Neural cell (in vitro differentiated cells): ENCODE data around the gene POLN. TPM values are rescaled to one million over a fixed set of nuclear protein-coding genes. Genes with fewer than 3 reads are reported as not detected.

Source experiments
- H2AFZ ChIP-seq: fragments of 200-600, 300-800 bp; sonication (generic), shearing (Covaris generic); 2 replicates; pipeline ENCODE4 v1.6.0; 2014; ENCODE audit warnings: low read depth, mild to moderate bottlenecking, antibody characterized with exemption, low read length, moderate library complexity
- H3F3A ChIP-seq: fragments of 200-600 bp; shearing (Covaris generic); 2 replicates; pipeline ENCODE4 v1.6.1; 2016; ENCODE audit warnings: mild to moderate bottlenecking, moderate library complexity, mixed read lengths, antibody characterized with exemption, low read length; ENCODE audit not compliant: insufficient read depth, poor library complexity, severe bottlenecking
- H3K27ac ChIP-seq: fragments of 200-600, 300-800 bp; sonication (generic), shearing (Covaris generic); 2 replicates; pipeline ENCODE4 v1.5.1; 2014; ENCODE audit warnings: mild to moderate bottlenecking, low read length, moderate library complexity
- H3K27me3 ChIP-seq: fragments of 300-800, 200-600 bp; sonication (generic), shearing (Covaris generic); 2 replicates; pipeline ENCODE4 v1.6.0; 2014; ENCODE audit warnings: mild to moderate bottlenecking, low read depth, low read length, moderate library complexity; ENCODE audit not compliant: insufficient read depth
- H3K36me3 ChIP-seq: fragments of 300-800, 200-600 bp; sonication (generic), shearing (Covaris generic); 2 replicates; pipeline ENCODE4 v1.5.1; 2014; ENCODE audit warnings: mild to moderate bottlenecking, antibody characterized with exemption, low read length, moderate library complexity; ENCODE audit not compliant: insufficient read depth
- H3K4me2 ChIP-seq: fragments of 300-800, 200-600 bp; sonication (generic), shearing (Covaris generic); 2 replicates; pipeline ENCODE4 v1.6.0; 2014; ENCODE audit warnings: mild to moderate bottlenecking, low read length
- H3K4me3 ChIP-seq: fragments of 300-800, 200-600 bp; sonication (generic), shearing (Covaris generic); 2 replicates; pipeline ENCODE4 v1.5.1; 2014; ENCODE audit warnings: mild to moderate bottlenecking, low read length, moderate library complexity
- H3K79me2 ChIP-seq: fragments of 200-600 bp; shearing (Covaris generic); replicated peaks from 2 replicates; pipeline ENCODE4 v1.6.0; 2014; ENCODE audit warnings: mild to moderate bottlenecking, low read length, moderate library complexity; ENCODE audit not compliant: insufficient read depth
- H3K9ac ChIP-seq: fragments of 300-800, 200-600 bp; sonication (generic), shearing (Covaris generic); 2 replicates; pipeline ENCODE4 v1.6.1; 2016; ENCODE audit warnings: mild to moderate bottlenecking, low read length, mixed read lengths
- H3K9me2 ChIP-seq: fragments of 200-600 bp; shearing (Covaris generic); 2 replicates; pipeline ENCODE4 v1.6.1; 2016; ENCODE audit warnings: mild to moderate bottlenecking, low read length, mixed read lengths; ENCODE audit not compliant: insufficient read depth
- H3K9me3 ChIP-seq: fragments of 200-600, 300-800 bp; sonication (generic), shearing (Covaris generic); 2 replicates; pipeline ENCODE4 v1.6.1; 2016; ENCODE audit warnings: mild to moderate bottlenecking, mixed run types, low read length, moderate library complexity, mixed read lengths
- H4K20me1 ChIP-seq: fragments of 200-600 bp; shearing (Covaris generic); 2 replicates; pipeline ENCODE4 v1.6.1; 2016; ENCODE audit warnings: mild to moderate bottlenecking, mixed run types; ENCODE audit not compliant: insufficient read depth
- CTCF ChIP-seq: fragments of 450-650 bp; IDR thresholded peaks from 2 replicates; pipeline ENCODE4 v1.5.1; 2014; ENCODE audit warnings: antibody characterized with exemption, mild to moderate bottlenecking, moderate library complexity; ENCODE audit not compliant: poor library complexity, severe bottlenecking
- EP300 ChIP-seq: fragments of 450-650 bp; conservative IDR thresholded peaks from 2 replicates; pipeline ENCODE4 v1.6.1; 2014; ENCODE audit warnings: antibody characterized with exemption, mild to moderate bottlenecking, moderate library complexity; ENCODE audit not compliant: poor library complexity, severe bottlenecking
- EZH2 ChIP-seq: fragments of 200-600, 300-800 bp; shearing (Covaris generic), sonication (generic); IDR thresholded peaks from 2 replicates; pipeline ENCODE4 v1.6.1; 2014; ENCODE audit warnings: antibody characterized with exemption, low read length, borderline replicate concordance, mild to moderate bottlenecking; ENCODE audit not compliant: insufficient read depth, poor library complexity, severe bottlenecking
- MXI1 ChIP-seq: fragments of 450-650 bp; conservative IDR thresholded peaks from 2 replicates; pipeline ENCODE4 v1.6.1; 2014; ENCODE audit warnings: antibody characterized with exemption, mild to moderate bottlenecking; ENCODE audit not compliant: poor library complexity, severe bottlenecking
- POLR2AphosphoS5 ChIP-seq: IDR thresholded peaks from 2 replicates; pipeline ENCODE4 v1.6.1; 2012
- RAD21 ChIP-seq: fragments of 450-650 bp; conservative IDR thresholded peaks from 2 replicates; pipeline ENCODE4 v1.6.1; 2014; ENCODE audit warnings: antibody characterized with exemption, mild to moderate bottlenecking, moderate library complexity
- REST ChIP-seq: IDR thresholded peaks from 2 replicates; pipeline ENCODE4 v1.6.1; 2012; ENCODE audit warnings: borderline replicate concordance
- SMC3 ChIP-seq: fragments of 450-650 bp; conservative IDR thresholded peaks from 2 replicates; pipeline ENCODE4 v1.6.1; 2014; ENCODE audit warnings: antibody characterized with exemption, mild to moderate bottlenecking, moderate library complexity; ENCODE audit not compliant: poor library complexity
- TAF1 ChIP-seq: IDR thresholded peaks from 2 replicates; pipeline ENCODE4 v1.6.1; 2012; ENCODE audit warnings: low read depth
- polyA plus RNA-seq: library from polyadenylated mRNA; depleted of rRNA; stranded (reverse); fragments of >200 nt; gene quantifications from 2 replicates; pipeline ENCODE4 v1.2.3, GENCODE V29; 2014

Gene POLN
- polyA plus RNA-seq, 1 donor from 2014 or later = 1.1 TPM

GRCh38 chr4:2270341-2271165, 28.6 kb upstream of the POLN start:
- H3F3A ChIP-seq = no peaks in the 10 kb centered on the region
- no peak overlapping the region for H3K9ac ChIP-seq
- no peak for TF ChIP-seq POLR2AphosphoS5
- TF ChIP-seq MXI1 = no peak
- no peak for TF ChIP-seq RAD21
- no peak for TF ChIP-seq EZH2
- TF ChIP-seq CTCF = no peak
- TF ChIP-seq TAF1 = no peak
- TF ChIP-seq EP300 = no peak
- TF ChIP-seq SMC3 = no peak
- no peak for TF ChIP-seq REST
- no peak overlapping the region for H3K4me2 ChIP-seq
- H3K9me2 ChIP-seq = no peaks in the 10 kb centered on the region
- H3K4me3 ChIP-seq = no peak overlapping the region
- H4K20me1 ChIP-seq = no peaks in the 10 kb centered on the region
- no peaks in the 10 kb centered on the region for H3K27me3 ChIP-seq
- H2AFZ ChIP-seq = no peak overlapping the region
- H3K36me3 ChIP-seq = no peaks in the 10 kb centered on the region
- no peak overlapping the region for H3K27ac ChIP-seq
- H3K79me2 ChIP-seq = no peaks in the 10 kb centered on the region
- no peaks in the 10 kb centered on the region for H3K9me3 ChIP-seq

- Histone ChIP-seq H3K79me2 (no peaks in the 10 kb centered on the region), H3K27ac (no peak overlapping the region), H3K9ac (no peak overlapping the region), H3K4me2 (no peak overlapping the region), H4K20me1 (no peaks in the 10 kb centered on the region), H3K9me2 (no peaks in the 10 kb centered on the region), H3K36me3 (no peaks in the 10 kb centered on the region), H3K9me3 (no peaks in the 10 kb centered on the region), H3F3A (no peaks in the 10 kb centered on the region), H3K4me3 (no peak overlapping the region), H2AFZ (no peak overlapping the region), H3K27me3 (no peaks in the 10 kb centered on the region)
- no peak for TF ChIP-seq POLR2AphosphoS5
- no peak for TF ChIP-seq TAF1
- TF ChIP-seq MXI1 = no peak
- TF ChIP-seq EZH2 = no peak
- TF ChIP-seq REST = no peak
- TF ChIP-seq EP300 = no peak
- TF ChIP-seq RAD21 = no peak
- TF ChIP-seq SMC3 = no peak
- no peak for TF ChIP-seq CTCF
Observed at GRCh38 chr4:2269618-2270163, 27.8 kb upstream of the POLN start.
